T-helper 2 cell treated with Interferon-gamma antibody and Interleukin-4, amounts not matched to agents 5 μg/mL and 100 μg/mL, for 36 hours (primary cell): ENCODE results near the gene TMOD4.
A peak's percentile ranks its signal among the peaks of the same experiment; 100 is the strongest.

Experiments used
- DNase-seq: peaks from one replicate; pipeline ENCODE4 v3.0.0; 2021; ENCODE audit warnings: low spot score
- H3K27ac Mint-ChIP-seq: one replicate; pipeline ENCODE4 v1.8.0; 2021; ENCODE audit warnings: mild to moderate bottlenecking, mixed read lengths
- H3K27me3 Mint-ChIP-seq: one replicate; pipeline ENCODE4 v1.8.0; 2021; ENCODE audit warnings: low read depth, mixed read lengths
- H3K36me3 Mint-ChIP-seq: one replicate; pipeline ENCODE4 v1.8.0; 2021; ENCODE audit warnings: low read depth, mixed read lengths
- H3K4me1 Mint-ChIP-seq: one replicate; pipeline ENCODE4 v1.8.0; 2021; ENCODE audit warnings: low read depth, mixed read lengths
- H3K4me3 Mint-ChIP-seq: one replicate; pipeline ENCODE4 v1.8.0; 2022; ENCODE audit warnings: mild to moderate bottlenecking, moderate library complexity, mixed read lengths
- H3K9me3 Mint-ChIP-seq: one replicate; pipeline ENCODE4 v1.8.0; 2021; ENCODE audit warnings: mixed read lengths

The TMOD4 gene

GRCh38 chr1:151164732-151165280 is 11.0 kb downstream of the TMOD4 start:
- H3K4me1 Mint-ChIP-seq = peaks cover 37% of the 10 kb centered on the region
- H3K9me3 Mint-ChIP-seq = no peaks in the 10 kb centered on the region
- H3K4me3 Mint-ChIP-seq = peak overlapping the region; percentile 91
- no peak for DNase-seq
- H3K36me3 Mint-ChIP-seq = peaks cover 39% of the 10 kb centered on the region
- H3K27me3 Mint-ChIP-seq = peaks cover 2% of the 10 kb centered on the region
- peak overlapping the region; percentile 92 for H3K27ac Mint-ChIP-seq

- Mint-ChIP-seq H3K36me3 (peaks cover 43% of the 10 kb centered on the region), H3K27ac (peak overlapping the region; percentile 78), H3K4me1 (peaks cover 47% of the 10 kb centered on the region)
These were observed 16.4 kb downstream of the TMOD4 start for GRCh38 chr1:151159373-151159772.

DNA sequence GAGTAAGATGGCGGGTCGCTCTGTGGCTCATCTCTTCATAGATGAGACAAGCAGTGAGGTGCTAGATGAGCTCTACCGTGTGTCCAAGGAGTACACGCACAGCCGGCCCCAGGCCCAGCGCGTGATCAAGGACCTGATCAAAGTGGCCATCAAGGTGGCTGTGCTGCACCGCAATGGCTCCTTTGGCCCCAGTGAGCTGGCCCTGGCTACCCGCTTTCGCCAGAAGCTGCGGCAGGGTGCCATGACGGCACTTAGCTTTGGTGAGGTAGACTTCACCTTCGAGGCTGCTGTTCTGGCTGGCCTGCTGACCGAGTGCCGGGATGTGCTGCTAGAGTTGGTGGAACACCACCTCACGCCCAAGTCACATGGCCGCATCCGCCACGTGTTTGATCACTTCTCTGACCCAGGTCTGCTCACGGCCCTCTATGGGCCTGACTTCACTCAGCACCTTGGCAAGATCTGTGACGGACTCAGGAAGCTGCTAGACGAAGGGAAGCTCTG is 17.0 kb downstream of the TMOD4 start:
- Mint-ChIP-seq H3K27ac (peak overlapping the region; percentile 95), H3K9me3 (no peaks in the 10 kb centered on the region), H3K27me3 (no peaks in the 10 kb centered on the region), H3K36me3 (peaks cover 43% of the 10 kb centered on the region), H3K4me3 (peak overlapping the region; percentile 98), H3K4me1 (peaks cover 45% of the 10 kb centered on the region)
- DNase-seq = peak; percentile 20

More at GRCh38 chr1:151159373-151159772, 16.4 kb downstream of the TMOD4 start:
- H3K9me3 Mint-ChIP-seq = no peaks in the 10 kb centered on the region
- H3K27me3 Mint-ChIP-seq = no peaks in the 10 kb centered on the region
- peak overlapping the region; percentile 66 for H3K4me3 Mint-ChIP-seq
- no peak for DNase-seq

DNA sequence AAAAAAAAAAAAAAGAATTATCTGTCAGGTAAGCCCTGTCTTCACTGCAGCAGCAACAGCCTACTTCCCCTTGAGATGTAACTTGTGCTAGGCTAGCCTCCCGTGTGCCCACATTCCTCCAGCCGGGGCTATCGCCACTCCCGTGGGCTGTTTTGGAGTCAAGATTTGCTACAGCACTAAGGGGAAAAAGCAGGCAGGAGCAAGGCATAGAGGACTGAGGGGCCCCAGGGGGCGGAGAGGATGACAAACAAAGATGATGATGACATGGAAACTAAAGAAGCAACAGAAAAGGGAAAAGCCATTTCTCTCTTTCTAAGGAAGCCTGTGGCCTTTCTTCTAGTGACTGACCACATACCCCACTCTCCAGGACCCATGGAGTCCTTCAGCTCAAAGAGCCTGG is 17.5 kb downstream of the TMOD4 start:
- DNase-seq = peak; percentile 74
- peaks cover 45% of the 10 kb centered on the region for H3K4me1 Mint-ChIP-seq
- H3K36me3 Mint-ChIP-seq = peaks cover 43% of the 10 kb centered on the region
- no peaks in the 10 kb centered on the region for H3K9me3 Mint-ChIP-seq
- no peaks in the 10 kb centered on the region for H3K27me3 Mint-ChIP-seq
- peak overlapping the region; percentile 95 for H3K27ac Mint-ChIP-seq
- H3K4me3 Mint-ChIP-seq = peak overlapping the region; percentile 98

DNA sequence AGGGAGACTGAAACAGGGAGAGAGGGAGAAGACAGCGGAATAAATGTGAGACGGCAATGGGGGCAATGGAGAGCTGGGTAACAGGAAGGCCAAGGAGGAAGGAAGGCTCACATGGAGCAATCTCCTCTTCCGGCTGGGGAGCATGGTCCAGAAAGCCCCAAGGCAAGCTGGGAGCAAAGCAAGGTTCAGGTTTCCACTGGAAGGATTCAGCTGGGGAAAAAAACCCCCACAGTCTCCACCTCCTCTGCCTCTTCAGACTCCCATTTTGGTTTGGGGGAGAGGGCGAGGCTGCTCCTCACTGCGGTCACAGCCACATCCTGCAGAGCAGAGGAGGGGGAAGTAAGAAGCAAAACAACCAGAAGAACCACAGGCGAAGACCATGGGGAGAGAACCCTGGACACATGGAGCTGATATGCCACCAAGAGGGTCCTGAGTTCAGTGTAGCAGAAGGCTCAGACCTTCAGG is 18.7 kb downstream of the TMOD4 start:
- Mint-ChIP-seq H3K36me3 (peaks cover 37% of the 10 kb centered on the region), H3K27me3 (no peaks in the 10 kb centered on the region), H3K4me1 (peaks cover 40% of the 10 kb centered on the region), H3K9me3 (no peaks in the 10 kb centered on the region), H3K4me3 (peak overlapping the region; percentile 98), H3K27ac (peak overlapping the region; percentile 95)
- peak; percentile 76 for DNase-seq

- peaks cover 37% of the 10 kb centered on the region for H3K36me3 Mint-ChIP-seq
These were observed 19.3 kb downstream of the TMOD4 start, which contains the start of gene TNFAIP8L2 for GRCh38 chr1:151156515-151156819. TNFAIP8L2 (plus strand) TSS chr1:151156649; CDS start chr1:151158698, 2,049 bp downstream.

GRCh38 chr1:151147665-151148064 is 28.1 kb downstream of the TMOD4 start:
- Mint-ChIP-seq H3K27ac (no peak overlapping the region), H3K4me3 (peak overlapping the region; percentile 95), H3K27me3 (peaks cover 29% of the 10 kb centered on the region), H3K36me3 (no peaks in the 10 kb centered on the region), H3K9me3 (no peaks in the 10 kb centered on the region), H3K4me1 (peaks cover 20% of the 10 kb centered on the region)
- no peak for DNase-seq

More at GRCh38 chr1:151156515-151156819, 19.3 kb downstream of the TMOD4 start, which contains the start of gene TNFAIP8L2:
- peak; percentile 79 for DNase-seq
- H3K27ac Mint-ChIP-seq = peak within 1 kb of the TSS; percentile 95
- H3K27me3 Mint-ChIP-seq = no peaks in the 10 kb centered on the region
- peaks cover 36% of the 10 kb centered on the region for H3K4me1 Mint-ChIP-seq
- H3K9me3 Mint-ChIP-seq = no peaks in the 10 kb centered on the region
- H3K4me3 Mint-ChIP-seq = peak within 1 kb of the TSS; percentile 98

- Mint-ChIP-seq H3K4me1 (peaks cover 20% of the 10 kb centered on the region), H3K27me3 (peaks cover 29% of the 10 kb centered on the region), H3K27ac (peak overlapping the region; percentile 62), H3K36me3 (no peaks in the 10 kb centered on the region), H3K9me3 (no peaks in the 10 kb centered on the region), H3K4me3 (peak overlapping the region; percentile 95)
- DNase-seq = no peak
These were observed 28.7 kb downstream of the TMOD4 start for GRCh38 chr1:151147132-151147503.

GRCh38 chr1:151146412-151147131 is 29.2 kb downstream of the TMOD4 start, which contains the start of gene SEMA6C:
SEMA6C (minus strand) TSS chr1:151146631; CDS start chr1:151142621, 4,010 bp downstream.
- Mint-ChIP-seq H3K9me3 (no peaks in the 10 kb centered on the region), H3K4me3 (peak within 1 kb of the TSS; percentile 95), H3K36me3 (no peaks in the 10 kb centered on the region), H3K27ac (peak within 1 kb of the TSS; percentile 62), H3K4me1 (peaks cover 18% of the 10 kb centered on the region), H3K27me3 (peaks cover 29% of the 10 kb centered on the region)
- DNase-seq = peak; percentile 92

DNA sequence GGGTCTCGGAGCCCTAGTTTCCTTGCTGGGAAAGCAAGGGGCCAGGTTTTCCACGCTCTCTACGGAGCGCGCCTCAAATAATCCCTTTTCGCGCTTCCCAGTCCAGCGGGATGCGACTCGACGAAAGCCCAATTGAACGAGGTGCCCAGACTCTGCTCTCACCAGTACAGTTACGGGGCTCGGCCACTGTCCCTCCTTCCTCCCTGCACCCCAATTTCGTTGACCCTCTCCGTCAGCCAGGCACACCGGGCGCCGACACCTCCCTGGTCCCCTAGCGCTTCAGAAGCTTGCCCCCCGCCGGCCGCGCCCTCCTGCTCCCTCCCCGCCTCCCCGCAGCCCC is 29.7 kb downstream of the TMOD4 start:
- H3K4me1 Mint-ChIP-seq = peaks cover 18% of the 10 kb centered on the region
- peaks cover 29% of the 10 kb centered on the region for H3K27me3 Mint-ChIP-seq
- H3K27ac Mint-ChIP-seq = no peak overlapping the region
- no peaks in the 10 kb centered on the region for H3K36me3 Mint-ChIP-seq
- no peak for DNase-seq
- peak overlapping the region; percentile 95 for H3K4me3 Mint-ChIP-seq
- no peaks in the 10 kb centered on the region for H3K9me3 Mint-ChIP-seq

DNA sequence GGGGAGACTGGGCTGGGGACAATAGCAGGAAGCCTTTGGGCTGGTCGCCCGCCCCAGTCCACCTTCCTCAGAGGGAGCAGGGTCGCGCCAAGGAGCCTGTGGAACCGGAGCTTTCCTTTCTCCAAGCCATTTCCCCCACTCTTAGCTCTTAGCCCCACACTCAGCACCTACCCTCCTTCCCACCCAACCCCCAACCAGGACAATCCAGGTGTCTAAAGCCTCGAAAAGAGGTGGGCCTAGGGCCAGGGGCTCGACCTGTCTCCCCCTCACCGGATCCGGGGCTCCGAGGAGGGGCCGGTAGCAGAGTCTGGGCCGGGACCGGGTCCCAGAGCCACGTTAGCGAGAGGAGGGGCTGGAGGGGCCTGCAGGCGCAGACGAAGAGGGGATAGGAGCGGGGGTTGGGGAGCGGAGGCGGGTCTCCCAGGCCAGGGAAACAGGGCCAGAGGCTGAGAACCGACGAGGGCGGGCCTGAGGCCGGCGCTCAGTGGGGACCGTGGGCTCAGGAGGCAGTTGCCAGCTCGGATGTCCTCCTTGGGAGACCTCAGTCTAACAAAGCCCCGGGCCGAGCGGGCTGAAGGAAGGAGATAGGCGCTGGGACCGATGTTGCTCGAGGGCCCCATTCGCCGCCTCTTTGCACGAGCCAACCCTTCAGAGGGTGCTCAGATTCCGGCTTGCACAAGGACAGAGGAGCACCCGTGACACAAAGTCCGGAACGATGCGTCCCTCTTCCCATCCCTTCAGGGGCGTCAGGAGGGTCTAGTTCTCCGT is 30.3 kb downstream of the TMOD4 start:
- Mint-ChIP-seq H3K9me3 (no peaks in the 10 kb centered on the region), H3K4me1 (peaks cover 18% of the 10 kb centered on the region), H3K27me3 (peaks cover 28% of the 10 kb centered on the region), H3K27ac (no peak overlapping the region), H3K4me3 (peak overlapping the region; percentile 95), H3K36me3 (no peaks in the 10 kb centered on the region)
- DNase-seq = no peak

GRCh38 chr1:151144474-151145303 is 31.1 kb downstream of the TMOD4 start:
- no peaks in the 10 kb centered on the region for H3K36me3 Mint-ChIP-seq
- H3K4me1 Mint-ChIP-seq = peaks cover 18% of the 10 kb centered on the region
- no peak for DNase-seq
- no peak overlapping the region for H3K4me3 Mint-ChIP-seq
- H3K27me3 Mint-ChIP-seq = peaks cover 25% of the 10 kb centered on the region
- H3K9me3 Mint-ChIP-seq = no peaks in the 10 kb centered on the region
- H3K27ac Mint-ChIP-seq = no peak overlapping the region

GRCh38 chr1:151143986-151144385 is 31.8 kb downstream of the TMOD4 start:
- H3K27me3 Mint-ChIP-seq = peaks cover 25% of the 10 kb centered on the region
- no peaks in the 10 kb centered on the region for H3K36me3 Mint-ChIP-seq
- peaks cover 18% of the 10 kb centered on the region for H3K4me1 Mint-ChIP-seq
- no peak overlapping the region for H3K27ac Mint-ChIP-seq
- DNase-seq = no peak
- H3K4me3 Mint-ChIP-seq = no peak overlapping the region
- no peaks in the 10 kb centered on the region for H3K9me3 Mint-ChIP-seq
